BJ (cell line): ENCODE measurements around the gene HOXD8. TPM values are rescaled to one million over a fixed set of nuclear protein-coding genes. Genes with fewer than 3 reads are reported as not detected.

Experiments
- CTCF ChIA-PET: fragments of 350-600 bp; formaldehyde crosslinking; extraction: SDS; loops from one replicate; lab custom pipeline; 2021; ENCODE audit warnings: antibody characterized with exemption, inconsistent platforms; lab: Yijun Ruan, JAX
- POLR2A ChIA-PET: fragments of 300-600 bp; sonication (Branson Sonifier 250); formaldehyde crosslinking; extraction: SDS; loops from one replicate; lab custom pipeline; 2021; ENCODE audit warnings: antibody characterized with exemption; lab: Charles Lee
- DNase-seq: peaks from one replicate; pipeline ENCODE4 v3.0.0-alpha.2; 2011; ENCODE audit warnings: low read depth
- H3K27me3 ChIP-seq: 2 replicates; pipeline ENCODE4 v1.6.0; 2011; ENCODE audit warnings: low read length; ENCODE audit not compliant: control insufficient read depth, insufficient read depth
- H3K36me3 ChIP-seq: 2 replicates; pipeline ENCODE4 v1.5.1; 2011; ENCODE audit warnings: low read length; ENCODE audit not compliant: control insufficient read depth, insufficient read depth
- H3K4me3 ChIP-seq: 2 replicates; pipeline ENCODE4 v1.5.1; 2011; ENCODE audit warnings: low read depth, mild to moderate bottlenecking, control low read depth, low read length
- CTCF ChIP-seq: IDR thresholded peaks from 2 replicates; pipeline ENCODE4 v1.5.1; 2011; ENCODE audit warnings: low read depth, mild to moderate bottlenecking, control low read depth, inconsistent platforms, low read length, moderate library complexity; ENCODE audit not compliant: insufficient read depth
- polyA plus RNA-seq: library from polyadenylated mRNA; depleted of rRNA; stranded (reverse); fragments of >200 nt; gene quantifications from 2 replicates; pipeline ENCODE4 v1.2.3, GENCODE V29; 2011

The HOXD8 gene
- polyA plus RNA-seq, 1 experiment = 0.86 TPM

- TF ChIP-seq CTCF = no peak
- H3K27me3 ChIP-seq = peaks cover 1% of the 10 kb centered on the region; the same call in 1 of the 2 replicates
- peaks cover 2% of the 10 kb centered on the region; the same call in 1 of the 2 replicates for H3K36me3 ChIP-seq
- H3K4me3 ChIP-seq = no peak overlapping the region
- POLR2A ChIA-PET = no interaction called here
- CTCF ChIA-PET = interaction anchor here (3.0 kb wide), 1 partner anchor 9 kb away, joined by 11 read pairs; no protein-coding TSS in a partner anchor
- no peak for DNase-seq
Observed at GRCh38 chr2:176117823-176118371, 11.6 kb upstream of the HOXD8 start.

GRCh38 chr2:176118601-176119339, 10.7 kb upstream of the HOXD8 start:
- H3K4me3 ChIP-seq = no peak overlapping the region
- TF ChIP-seq CTCF = peak; percentile 26; the same call in 1 of the 2 replicates
- peaks cover 2% of the 10 kb centered on the region; the same call in 1 of the 2 replicates for H3K36me3 ChIP-seq
- no peak for DNase-seq
- ChIA-PET POLR2A (no interaction called here), CTCF (no interaction called here)
- peaks cover 3% of the 10 kb centered on the region for H3K27me3 ChIP-seq

GRCh38 chr2:176120364-176121189, 8.9 kb upstream of the HOXD8 start:
- ChIA-PET POLR2A (no interaction called here), CTCF (interaction anchor here (0.7 to 1.8 kb wide), 3 partner anchors 10 to 544 kb away, joined by 3 to 5 read pairs (median 3); no protein-coding TSS in a partner anchor)
- TF ChIP-seq CTCF = no peak
- peaks cover 2% of the 10 kb centered on the region; the same call in 1 of the 2 replicates for H3K36me3 ChIP-seq
- no peak for DNase-seq
- peaks cover 3% of the 10 kb centered on the region for H3K27me3 ChIP-seq
- H3K4me3 ChIP-seq = no peak overlapping the region

- peaks cover 2% of the 10 kb centered on the region; the same call in 1 of the 2 replicates for H3K36me3 ChIP-seq
- peaks cover 5% of the 10 kb centered on the region for H3K27me3 ChIP-seq
- TF ChIP-seq CTCF = no peak
- H3K4me3 ChIP-seq = no peak overlapping the region
- CTCF ChIA-PET = interaction anchor here (1.0 to 1.8 kb wide), 3 partner anchors 11 to 517 kb away, joined by 3 to 5 read pairs (median 3); no protein-coding TSS in a partner anchor
- no peak for DNase-seq
- POLR2A ChIA-PET = no interaction called here
Observed at GRCh38 chr2:176121190-176122051, 8.1 kb upstream of the HOXD8 start.
